Panc1 (cell line): ENCODE results near the gene SEPHS1.

ENCODE experiments used
- POLR2AphosphoS5 ChIP-seq: IDR thresholded peaks from 2 replicates; pipeline ENCODE4 v1.6.1; 2012; ENCODE audit warnings: mild to moderate bottlenecking, low read depth, low read length, moderate library complexity
- SIN3A ChIP-seq: IDR thresholded peaks from 2 replicates; pipeline ENCODE4 v1.6.1; 2012; ENCODE audit warnings: low read depth, mild to moderate bottlenecking, low read length, moderate library complexity, borderline replicate concordance; ENCODE audit not compliant: insufficient read depth
- TF ChIP-seq, protein P1 (sequence below): fragments of 450-650 bp; IDR thresholded peaks from 2 replicates; pipeline ENCODE4 v1.5.1; 2017; ENCODE audit warnings: mild to moderate bottlenecking

DNA sequence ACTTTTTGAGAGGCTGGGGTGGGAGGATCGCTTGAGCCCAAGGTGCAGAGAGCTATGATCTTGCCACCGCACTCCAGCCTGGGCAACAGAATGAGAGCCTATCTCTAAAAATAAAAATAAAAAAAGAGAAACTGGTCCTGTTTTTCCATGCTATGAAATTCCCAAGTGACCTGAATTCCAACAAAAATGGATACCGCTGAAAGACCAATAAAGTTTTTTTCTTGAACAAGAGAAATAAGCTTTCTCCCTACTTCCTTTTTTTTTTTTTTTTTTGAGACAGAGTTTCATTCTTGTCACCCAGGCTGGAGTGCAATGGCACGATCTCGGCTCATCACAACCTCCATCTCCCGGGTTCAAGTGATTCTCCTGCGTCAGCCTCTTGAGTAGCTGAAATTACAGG is 12.5 kb upstream of the SEPHS1 start:
- no peak for TF ChIP-seq POLR2AphosphoS5
- TF ChIP-seq SIN3A = no peak
- TF ChIP-seq, protein P1, sequence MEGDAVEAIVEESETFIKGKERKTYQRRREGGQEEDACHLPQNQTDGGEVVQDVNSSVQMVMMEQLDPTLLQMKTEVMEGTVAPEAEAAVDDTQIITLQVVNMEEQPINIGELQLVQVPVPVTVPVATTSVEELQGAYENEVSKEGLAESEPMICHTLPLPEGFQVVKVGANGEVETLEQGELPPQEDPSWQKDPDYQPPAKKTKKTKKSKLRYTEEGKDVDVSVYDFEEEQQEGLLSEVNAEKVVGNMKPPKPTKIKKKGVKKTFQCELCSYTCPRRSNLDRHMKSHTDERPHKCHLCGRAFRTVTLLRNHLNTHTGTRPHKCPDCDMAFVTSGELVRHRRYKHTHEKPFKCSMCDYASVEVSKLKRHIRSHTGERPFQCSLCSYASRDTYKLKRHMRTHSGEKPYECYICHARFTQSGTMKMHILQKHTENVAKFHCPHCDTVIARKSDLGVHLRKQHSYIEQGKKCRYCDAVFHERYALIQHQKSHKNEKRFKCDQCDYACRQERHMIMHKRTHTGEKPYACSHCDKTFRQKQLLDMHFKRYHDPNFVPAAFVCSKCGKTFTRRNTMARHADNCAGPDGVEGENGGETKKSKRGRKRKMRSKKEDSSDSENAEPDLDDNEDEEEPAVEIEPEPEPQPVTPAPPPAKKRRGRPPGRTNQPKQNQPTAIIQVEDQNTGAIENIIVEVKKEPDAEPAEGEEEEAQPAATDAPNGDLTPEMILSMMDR = no peak
